Upper lobe of left lung (tissue), 6 donors: Measurements from ENCODE around the gene MICAL3. TPM values are rescaled to one million over a fixed set of nuclear protein-coding genes. Genes with fewer than 3 reads are reported as not detected.

Experiments used
- ATAC-seq, 2 donors: fragments of 200-7000 bp; cut with Tn5 transposase; one replicate each; pipeline ENCODE4 v1.9.1; 2022; ENCODE audit warnings: mild to moderate bottlenecking in 2 of 2, moderate library complexity in 2 of 2; ENCODE audit not compliant: low FRiP score in 2 of 2
- DNase-seq, 2 donors: peaks; one replicate each; pipeline ENCODE4 v3.0.0-alpha.2; 2019 to 2020
- H3K27ac ChIP-seq, 4 donors: fragments of 200-600 bp; sonication (generic); one replicate each; pipeline ENCODE4 v1.5.1; 2016 to 2019
- H3K27me3 ChIP-seq, 4 donors: fragments of 200-600 bp; sonication (generic); one replicate each; pipeline ENCODE4 v1.5.1; 2017 to 2019
- H3K36me3 ChIP-seq, 4 donors: fragments of 200-600 bp; sonication (generic); one replicate each; pipeline ENCODE4 v1.5.1; 2016 to 2019
- H3K4me1 ChIP-seq, 4 donors: fragments of 200-600 bp; sonication (generic); one replicate each; pipeline ENCODE4 v1.5.1; 2018 to 2019
- H3K4me3 ChIP-seq, 4 donors: fragments of 200-600 bp; sonication (generic); one replicate each; pipeline ENCODE4 v1.5.1; 2017 to 2019; ENCODE audit warnings: mild to moderate bottlenecking in 2 of 4, moderate library complexity in 1 of 4
- H3K9me3 ChIP-seq, 4 donors: fragments of 200-600 bp; sonication (generic); one replicate each; pipeline ENCODE4 v1.5.1; 2018 to 2019
- CTCF ChIP-seq, 6 experiments: fragments of 450-650 bp in 4 of 6; fragments of 200-600 bp in 2 of 6; sonication (generic) in 2 of 6; IDR thresholded peaks; one replicate each; pipeline ENCODE4 v1.5.1; 2016 to 2019; ENCODE audit warnings: antibody characterized with exemption in 6 of 6
- EP300 ChIP-seq, 4 donors: sonication (generic); formaldehyde crosslinking; IDR thresholded peaks; one replicate each; pipeline ENCODE4 v1.5.1; 2017; ENCODE audit warnings: antibody characterized with exemption in 4 of 4, control low read depth in 2 of 4
- POLR2A ChIP-seq, 4 donors: fragments of 450-650 bp; IDR thresholded peaks; one replicate each; pipeline ENCODE4 v1.5.1; 2016 to 2017; ENCODE audit warnings: antibody characterized with exemption in 4 of 4, mild to moderate bottlenecking in 2 of 4
- POLR2AphosphoS5 ChIP-seq, 2 donors: sonication (generic); formaldehyde crosslinking; IDR thresholded peaks; one replicate each; pipeline ENCODE4 v1.5.1; 2017; ENCODE audit warnings: antibody characterized with exemption in 2 of 2
- WGBS, 2 donors: methylation state at CpG; one replicate each; pipeline ENCODE4 v1.1.5; 2017 to 2018; 5-methylcytosine and 5-hydroxymethylcytosine counted together
- total RNA-seq, 6 donors: library from RNA; depleted of rRNA in 4 of 6; stranded (reverse); fragments of >200 nt in 4 of 6; gene quantifications; one replicate each; pipeline versions ENCODE4 v1.1.0 to v1.2.1, GENCODE V29; 2016 to 2021
- donor health status: DM: no; HTN: no; CAD: no; lungs with moderate emphysema.
- donor health status: DM: no; HTN: yes; CAD: no; lungs with severe emphysema.

Gene MICAL3
- total RNA-seq, 6 donors from 2014 or later: 6.4 to 39.8 (median 23.4) TPM

- no peak overlapping the region for H3K4me3 ChIP-seq
- H3K27ac ChIP-seq: no peak overlapping the region
- DNase-seq: no peak
- H3K36me3 ChIP-seq: no peaks in the 10 kb centered on the region
- H3K27me3 ChIP-seq: no peaks in the 10 kb centered on the region
- no peaks in the 10 kb centered on the region for H3K9me3 ChIP-seq
- ATAC-seq: no peak
- 93 to 95% methylated on average over 18 of the region's 18 CpGs for WGBS, 2 donors
- TF ChIP-seq CTCF (IDR thresholded peaks at IDR 0.05) (no peak), POLR2A (IDR thresholded peaks at IDR 0.05) (no peak), POLR2AphosphoS5 (IDR thresholded peaks at IDR 0.05) (no peak), EP300 (IDR thresholded peaks at IDR 0.05) (no peak)
- H3K4me1 ChIP-seq: peaks cover 0 to 14% (median 12%) of the 10 kb centered on the region in 4 donors
Measured at GRCh38 chr22:17847360-17848078, 176.8 kb downstream of the MICAL3 start.

- Histone ChIP-seq H3K9me3 (no peaks in the 10 kb centered on the region), H3K36me3 (peaks cover 0 to 3% (median 0%) of the 10 kb centered on the region in 4 donors), H3K4me1 (peaks cover 0 to 14% (median 12%) of the 10 kb centered on the region in 4 donors), H3K4me3 (no peak overlapping the region), H3K27me3 (no peaks in the 10 kb centered on the region), H3K27ac (peak overlapping the region in 1 of 4 donors; percentile 40)
- WGBS, 2 donors: 71 to 77% methylated on average over 12 to 13 of the region's 13 CpGs
- DNase-seq: no peak
- TF ChIP-seq EP300 (IDR thresholded peaks at IDR 0.05): no peak
- no peak for TF ChIP-seq POLR2AphosphoS5 (IDR thresholded peaks at IDR 0.05)
- TF ChIP-seq CTCF (IDR thresholded peaks at IDR 0.05): no peak
- no peak for TF ChIP-seq POLR2A (IDR thresholded peaks at IDR 0.05)
- ATAC-seq: peak; percentile 41 to 73
Measured at GRCh38 chr22:17846326-17846992, 177.9 kb downstream of the MICAL3 start.

GRCh38 chr22:17845790-17846189 lies 178.6 kb downstream of the MICAL3 start:
- no peak for DNase-seq
- Histone ChIP-seq H3K4me1 (peaks cover 0 to 14% (median 12%) of the 10 kb centered on the region in 4 donors), H3K27ac (peak overlapping the region in 1 of 4 donors; percentile 40), H3K36me3 (peaks cover 0 to 7% (median 3%) of the 10 kb centered on the region in 4 donors), H3K9me3 (no peaks in the 10 kb centered on the region), H3K4me3 (no peak overlapping the region), H3K27me3 (no peaks in the 10 kb centered on the region)
- ATAC-seq: peak in 1 of 2 donors; percentile 63
- TF ChIP-seq EP300 (IDR thresholded peaks at IDR 0.05) (no peak), POLR2A (IDR thresholded peaks at IDR 0.05) (no peak), CTCF (IDR thresholded peaks at IDR 0.05) (no peak), POLR2AphosphoS5 (IDR thresholded peaks at IDR 0.05) (no peak)
- 75 to 88% methylated on average over 3 of the region's 3 CpGs for WGBS, 2 donors

GRCh38 chr22:17845327-17845726 lies 179.0 kb downstream of the MICAL3 start:
- TF ChIP-seq CTCF (IDR thresholded peaks at IDR 0.05) (no peak), EP300 (IDR thresholded peaks at IDR 0.05) (no peak), POLR2AphosphoS5 (IDR thresholded peaks at IDR 0.05) (no peak), POLR2A (IDR thresholded peaks at IDR 0.05) (no peak)
- ATAC-seq: no peak
- no peaks in the 10 kb centered on the region for H3K27me3 ChIP-seq
- H3K9me3 ChIP-seq: no peaks in the 10 kb centered on the region
- H3K4me3 ChIP-seq: no peak overlapping the region
- peaks cover 0 to 12% (median 5%) of the 10 kb centered on the region in 4 donors for H3K36me3 ChIP-seq
- H3K4me1 ChIP-seq: peaks cover 0 to 14% (median 12%) of the 10 kb centered on the region in 4 donors
- H3K27ac ChIP-seq: no peak overlapping the region
- DNase-seq: peak in 1 of 2 donors; percentile 37
- 64 to 69% methylated on average over 8 of the region's 8 CpGs for WGBS, 2 donors
